H1 (cell line): ENCODE measurements around the gene USP3. TPM values are rescaled to one million over a fixed set of nuclear protein-coding genes. Genes with fewer than 3 reads are reported as not detected.

Experiments
- JUN ChIP-seq: IDR thresholded peaks from 2 replicates; pipeline ENCODE4 v1.6.1; 2011; ENCODE audit warnings: low read depth, mild to moderate bottlenecking, improper control_type of control experiment, low read length
- RAD21 ChIP-seq, 2 experiments: IDR thresholded peaks in 1 of 2; conservative IDR thresholded peaks in 1 of 2; 2 replicates each; pipeline ENCODE4 v1.6.1; 2011; ENCODE audit warnings: low read depth in 2 of 2, low read length in 2 of 2, improper control_type of control experiment in 1 of 2, inconsistent platforms in 1 of 2, mild to moderate bottlenecking in 1 of 2, moderate library complexity in 1 of 2
- TAF1 ChIP-seq: IDR thresholded peaks from 2 replicates; pipeline ENCODE4 v1.6.1; 2011; ENCODE audit warnings: mild to moderate bottlenecking, low read depth, low read length
- polyA plus RNA-seq, 7 experiments: library from polyadenylated mRNA; depleted of rRNA in 3 of 7; stranded (reverse) in 5 of 7; unstranded in 2 of 7; fragments of >200 nt in 5 of 7; fragments of 200-250 nt in 2 of 7; gene quantifications; 1 replicate in 5 of 7; 2 replicates in 1 of 7; 4 replicates in 1 of 7; pipeline versions ENCODE4 v1.2.1 to v1.2.3, GENCODE V29; 2011 to 2013; ENCODE audit warnings: missing spikeins in 2 of 7, mixed read lengths in 2 of 7
- total RNA-seq: library from RNA; stranded (reverse); fragmentation: NEBNext Ultra II Directional; extraction: Animal tissue kit (Norgen Biotek cat#: 25700); gene quantifications from 2 replicates; pipeline ENCODE4 v1.2.1, GENCODE V29; 2021

USP3 gene
- total and polyA plus RNA-seq, 2 of the 8 experiments (the other 6 are each of a cell fraction or from before 2014, with no cell fraction given) = 15.5 to 16.2 TPM

GRCh38 chr15:63602595-63602994 is 98.2 kb downstream of the USP3 start (continued):
- no peak for TF ChIP-seq JUN
- no peak for TF ChIP-seq TAF1
- TF ChIP-seq RAD21 (IDR thresholded peaks at IDR 0.05 in 1 of 2, conservative IDR thresholded peaks at IDR 0.05 in 1 of 2; ENCODE audit: low read depth in 2 of 2, low read length in 2 of 2) = no peak
